Body of pancreas (tissue), 4 donors: Measurements from ENCODE around the gene QRFP.

Experiments
- CTCF ChIP-seq, 7 experiments: fragments of 450-650 bp in 4 of 7; fragments of 200-600 bp in 3 of 7; sonication (generic) in 3 of 7; IDR thresholded peaks; one replicate each; pipeline ENCODE4 v1.5.1; 2016 to 2019; ENCODE audit warnings: antibody characterized with exemption in 7 of 7
- POLR2A ChIP-seq, 3 donors: fragments of 450-650 bp; IDR thresholded peaks; one replicate each; pipeline ENCODE4 v1.6.1; 2016; ENCODE audit warnings: antibody characterized with exemption in 3 of 3, mild to moderate bottlenecking in 2 of 3

GRCh38 chr9:130938652-130939404, 42.2 kb upstream of the QRFP start, which contains the start of gene FIBCD1:
- TF ChIP-seq CTCF (IDR thresholded peaks at IDR 0.05) (no peak), POLR2A (IDR thresholded peaks at IDR 0.05) (no peak)
